ENCODE data around the gene DAGLB. TPM values are rescaled to one million over a fixed set of nuclear protein-coding genes. Genes with fewer than 3 reads are reported as not detected.
"Not testable (repeated sequence)": the region's sequence is repeated elsewhere in the genome, so short reads cannot be mapped to it uniquely, and the experiment has no call there.

The DAGLB gene
- total RNA-seq, 1 experiment from 2014 or later, result 22.3 TPM

DNA sequence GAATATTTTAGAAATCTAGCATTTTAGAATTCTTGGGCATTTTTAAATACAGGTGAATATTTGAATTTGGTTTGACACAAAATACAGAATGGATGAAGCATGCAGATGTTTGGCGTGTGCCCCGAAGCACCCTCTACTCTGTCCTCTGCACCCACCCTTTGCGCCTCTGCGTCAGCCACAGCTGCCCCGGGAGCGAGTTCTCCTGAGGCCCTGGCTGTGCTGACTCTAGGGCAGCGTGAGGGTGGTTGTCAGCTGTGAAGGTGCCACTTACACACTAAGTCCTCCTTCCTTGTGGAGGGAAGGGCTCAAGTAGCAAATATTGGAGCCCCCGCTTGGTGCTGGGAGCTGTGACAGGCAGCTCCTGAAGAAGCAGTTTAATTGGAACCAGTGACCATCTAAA lies 48.4 kb downstream of the DAGLB start:
- intact Hi-C loops (cut with micrococcal nuclease; ENCODE audit: unreplicated experiment), result no loop called here
- H3K27ac ChIP-seq (ENCODE audit: low read length), result 0 out of 2 replicates have a peak overlapping the region, but pooled peaks have one; percentile 57
- no peaks in the 10 kb centered on the region for H3K9me3 ChIP-seq (ENCODE audit: control insufficient read depth, insufficient read depth, low read depth, low read length)
- no peak overlapping the region for H3K4me3 ChIP-seq (ENCODE audit: low read depth in 2 of 2, low read length in 2 of 2)
- ChIA-PET CTCF (no interaction called here), POLR2A (no interaction called here)
- H3K36me3 ChIP-seq (ENCODE audit: control insufficient read depth, insufficient read depth, low read length), result peaks cover 20% of the 10 kb centered on the region
- TF ChIP-seq SIN3A (IDR thresholded peaks at IDR 0.05; ENCODE audit: borderline replicate concordance, insufficient read depth, low read depth, low read length), result no peak
- TF ChIP-seq, protein P1, sequence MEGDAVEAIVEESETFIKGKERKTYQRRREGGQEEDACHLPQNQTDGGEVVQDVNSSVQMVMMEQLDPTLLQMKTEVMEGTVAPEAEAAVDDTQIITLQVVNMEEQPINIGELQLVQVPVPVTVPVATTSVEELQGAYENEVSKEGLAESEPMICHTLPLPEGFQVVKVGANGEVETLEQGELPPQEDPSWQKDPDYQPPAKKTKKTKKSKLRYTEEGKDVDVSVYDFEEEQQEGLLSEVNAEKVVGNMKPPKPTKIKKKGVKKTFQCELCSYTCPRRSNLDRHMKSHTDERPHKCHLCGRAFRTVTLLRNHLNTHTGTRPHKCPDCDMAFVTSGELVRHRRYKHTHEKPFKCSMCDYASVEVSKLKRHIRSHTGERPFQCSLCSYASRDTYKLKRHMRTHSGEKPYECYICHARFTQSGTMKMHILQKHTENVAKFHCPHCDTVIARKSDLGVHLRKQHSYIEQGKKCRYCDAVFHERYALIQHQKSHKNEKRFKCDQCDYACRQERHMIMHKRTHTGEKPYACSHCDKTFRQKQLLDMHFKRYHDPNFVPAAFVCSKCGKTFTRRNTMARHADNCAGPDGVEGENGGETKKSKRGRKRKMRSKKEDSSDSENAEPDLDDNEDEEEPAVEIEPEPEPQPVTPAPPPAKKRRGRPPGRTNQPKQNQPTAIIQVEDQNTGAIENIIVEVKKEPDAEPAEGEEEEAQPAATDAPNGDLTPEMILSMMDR (IDR thresholded peaks at IDR 0.05), result no peak
- no peak for TF ChIP-seq TCF7L2 (IDR thresholded peaks at IDR 0.05; ENCODE audit: low read depth, low read length)
- no peak for TF ChIP-seq POLR2AphosphoS5 (IDR thresholded peaks at IDR 0.05; ENCODE audit: low read depth, low read length)
- TF ChIP-seq, protein P2, sequence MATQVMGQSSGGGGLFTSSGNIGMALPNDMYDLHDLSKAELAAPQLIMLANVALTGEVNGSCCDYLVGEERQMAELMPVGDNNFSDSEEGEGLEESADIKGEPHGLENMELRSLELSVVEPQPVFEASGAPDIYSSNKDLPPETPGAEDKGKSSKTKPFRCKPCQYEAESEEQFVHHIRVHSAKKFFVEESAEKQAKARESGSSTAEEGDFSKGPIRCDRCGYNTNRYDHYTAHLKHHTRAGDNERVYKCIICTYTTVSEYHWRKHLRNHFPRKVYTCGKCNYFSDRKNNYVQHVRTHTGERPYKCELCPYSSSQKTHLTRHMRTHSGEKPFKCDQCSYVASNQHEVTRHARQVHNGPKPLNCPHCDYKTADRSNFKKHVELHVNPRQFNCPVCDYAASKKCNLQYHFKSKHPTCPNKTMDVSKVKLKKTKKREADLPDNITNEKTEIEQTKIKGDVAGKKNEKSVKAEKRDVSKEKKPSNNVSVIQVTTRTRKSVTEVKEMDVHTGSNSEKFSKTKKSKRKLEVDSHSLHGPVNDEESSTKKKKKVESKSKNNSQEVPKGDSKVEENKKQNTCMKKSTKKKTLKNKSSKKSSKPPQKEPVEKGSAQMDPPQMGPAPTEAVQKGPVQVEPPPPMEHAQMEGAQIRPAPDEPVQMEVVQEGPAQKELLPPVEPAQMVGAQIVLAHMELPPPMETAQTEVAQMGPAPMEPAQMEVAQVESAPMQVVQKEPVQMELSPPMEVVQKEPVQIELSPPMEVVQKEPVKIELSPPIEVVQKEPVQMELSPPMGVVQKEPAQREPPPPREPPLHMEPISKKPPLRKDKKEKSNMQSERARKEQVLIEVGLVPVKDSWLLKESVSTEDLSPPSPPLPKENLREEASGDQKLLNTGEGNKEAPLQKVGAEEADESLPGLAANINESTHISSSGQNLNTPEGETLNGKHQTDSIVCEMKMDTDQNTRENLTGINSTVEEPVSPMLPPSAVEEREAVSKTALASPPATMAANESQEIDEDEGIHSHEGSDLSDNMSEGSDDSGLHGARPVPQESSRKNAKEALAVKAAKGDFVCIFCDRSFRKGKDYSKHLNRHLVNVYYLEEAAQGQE (IDR thresholded peaks at IDR 0.05; ENCODE audit: insufficient read depth in 1 of 2, low read depth in 2 of 2, low read length in 1 of 2), result no peak
- in situ Hi-C loops (cut with HindIII; ENCODE audit: low pct_unique_long_range_greater_than_20kb, low sequenced_read_pairs), result no loop called here
- H3K27me3 ChIP-seq (ENCODE audit: control insufficient read depth, insufficient read depth, low read length), result no peaks in the 10 kb centered on the region
- DNase-seq (ENCODE audit: low read depth, low spot score) (no peak), ATAC-seq (peak; percentile 36; the same call in 1 of the 2 replicates)
- BruUV-seq (replicated peaks), result TSS peak; percentile 2
- peaks cover 30% of the 10 kb centered on the region for H3K4me1 ChIP-seq (ENCODE audit: control insufficient read depth, insufficient read depth, low read length)

DNA sequence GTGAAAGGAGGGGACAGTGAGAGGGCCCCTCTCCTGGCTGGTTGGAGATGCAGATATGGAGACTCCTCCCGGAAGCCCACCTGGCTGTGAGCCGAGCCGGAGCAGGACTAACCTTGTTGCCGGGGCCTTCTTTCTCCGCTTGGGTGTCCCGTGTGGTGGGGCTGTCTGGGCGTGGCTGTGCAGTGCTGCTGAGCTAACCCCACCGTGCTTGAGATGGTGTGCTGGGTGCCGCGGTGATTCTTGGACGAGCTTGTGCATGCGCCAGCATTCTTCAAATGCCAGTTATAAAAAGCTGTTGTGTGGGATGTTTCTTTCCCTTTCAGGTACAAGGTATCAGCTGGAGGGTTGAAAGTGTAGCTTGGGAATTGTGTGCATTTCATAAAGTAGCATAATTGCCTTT lies 48.8 kb downstream of the DAGLB start:
- Histone ChIP-seq H3K9me3 (ENCODE audit: control insufficient read depth, insufficient read depth, low read depth, low read length) (no peaks in the 10 kb centered on the region), H3K27me3 (ENCODE audit: control insufficient read depth, insufficient read depth, low read length) (no peaks in the 10 kb centered on the region), H3K27ac (ENCODE audit: low read length) (peak overlapping the region; percentile 57; the same call in 1 of the 2 replicates), H3K4me1 (ENCODE audit: control insufficient read depth, insufficient read depth, low read length) (peaks cover 30% of the 10 kb centered on the region), H3K36me3 (ENCODE audit: control insufficient read depth, insufficient read depth, low read length) (peaks cover 17% of the 10 kb centered on the region), H3K4me3 (ENCODE audit: low read depth in 2 of 2, low read length in 2 of 2) (no peak overlapping the region)
- TF ChIP-seq SIN3A (IDR thresholded peaks at IDR 0.05; ENCODE audit: borderline replicate concordance, insufficient read depth, low read depth, low read length) (no peak), TCF7L2 (IDR thresholded peaks at IDR 0.05; ENCODE audit: low read depth, low read length) (no peak), POLR2AphosphoS5 (IDR thresholded peaks at IDR 0.05; ENCODE audit: low read depth, low read length) (no peak)
- TF ChIP-seq, protein P1 (IDR thresholded peaks at IDR 0.05), result no peak
- TF ChIP-seq, protein P2 (IDR thresholded peaks at IDR 0.05; ENCODE audit: insufficient read depth in 1 of 2, low read depth in 2 of 2, low read length in 1 of 2), result no peak
- ChIA-PET CTCF (no interaction called here), POLR2A (no interaction called here)
- ATAC-seq (peak; percentile 42; the same call in 1 of the 2 replicates), DNase-seq (ENCODE audit: low read depth, low spot score) (no peak)
- no TSS peak for BruUV-seq (replicated peaks)
- intact Hi-C loops (cut with micrococcal nuclease; ENCODE audit: unreplicated experiment) (no loop called here), in situ Hi-C loops (cut with HindIII; ENCODE audit: low pct_unique_long_range_greater_than_20kb, low sequenced_read_pairs) (no loop called here)

DNA sequence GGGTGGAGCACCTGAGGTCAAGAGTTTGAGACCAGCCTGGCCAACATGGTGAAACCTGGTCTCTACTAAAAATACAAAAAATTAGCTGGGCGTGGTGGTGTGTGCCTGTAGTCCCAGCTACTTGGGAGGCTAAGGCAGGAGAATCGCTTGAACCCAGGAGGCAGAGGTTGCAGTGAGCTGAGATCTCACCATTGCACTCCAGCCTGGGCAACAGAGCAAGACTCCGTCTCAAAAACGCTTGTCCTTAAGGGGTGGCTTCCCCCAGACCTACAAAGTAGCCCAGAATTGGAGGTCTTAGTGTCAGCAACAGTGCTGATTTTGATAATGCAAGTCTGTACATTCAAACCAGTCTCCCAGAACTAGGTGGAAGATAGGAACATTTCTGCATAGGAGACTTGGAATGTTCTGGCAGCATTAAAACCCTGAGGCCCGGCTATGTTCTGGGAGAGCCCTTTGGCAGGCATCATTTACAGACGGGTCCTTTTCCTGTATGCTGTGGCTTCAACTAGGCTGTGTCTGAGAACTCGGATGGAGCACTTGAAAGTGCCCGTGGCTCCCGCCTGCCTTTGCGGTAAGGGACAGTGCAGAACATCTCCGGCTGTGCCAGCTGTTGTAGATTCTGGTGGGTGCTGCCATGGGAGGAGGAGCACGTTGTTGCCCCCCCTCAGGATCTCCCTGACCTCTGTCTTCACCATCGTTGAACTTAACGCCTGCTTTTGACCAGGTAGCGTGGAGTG lies 49.8 kb downstream of the DAGLB start:
- Histone ChIP-seq H3K4me1 (ENCODE audit: control insufficient read depth, insufficient read depth, low read length) (peaks cover 38% of the 10 kb centered on the region), H3K27ac (ENCODE audit: low read length) (peak overlapping the region; percentile 57; the same call in 1 of the 2 replicates)
- H3K27me3 ChIP-seq (ENCODE audit: control insufficient read depth, insufficient read depth, low read length); in situ Hi-C loops (cut with HindIII; ENCODE audit: low pct_unique_long_range_greater_than_20kb, low sequenced_read_pairs); H3K9me3 ChIP-seq (ENCODE audit: control insufficient read depth, insufficient read depth, low read depth, low read length); H3K36me3 ChIP-seq (ENCODE audit: control insufficient read depth, insufficient read depth, low read length); DNase-seq (ENCODE audit: low read depth, low spot score); BruUV-seq (replicated peaks); POLR2A ChIA-PET; CTCF ChIA-PET; intact Hi-C loops (cut with micrococcal nuclease; ENCODE audit: unreplicated experiment); H3K4me3 ChIP-seq (ENCODE audit: low read depth in 2 of 2, low read length in 2 of 2): not testable (repeated sequence)
- peak; percentile 26; the same call in 1 of the 2 replicates for ATAC-seq

Measured in Panc1 (cell line).